H9 (cell line): ENCODE data around the gene AK9. TPM values are rescaled to one million over a fixed set of nuclear protein-coding genes. Genes with fewer than 3 reads are reported as not detected.

Experiments
- DNase-seq: peaks from one replicate; pipeline ENCODE4 v3.0.0-alpha.2; 2017
- H2AFZ ChIP-seq: one replicate; pipeline ENCODE4 v1.6.1; 2013; ENCODE audit warnings: mild to moderate bottlenecking, low read length, control low read depth, moderate library complexity
- H2AK5ac ChIP-seq: 2 replicates; pipeline ENCODE4 v1.6.1; 2013; ENCODE audit warnings: low read length, control low read depth, mixed read lengths; ENCODE audit not compliant: insufficient read length
- H2BK120ac ChIP-seq: one replicate; pipeline ENCODE4 v1.6.1; 2013; ENCODE audit warnings: low read depth, mild to moderate bottlenecking, low read length, control low read depth, inconsistent platforms; ENCODE audit not compliant: poor library complexity, severe bottlenecking
- H2BK12ac ChIP-seq: 2 replicates; pipeline ENCODE4 v1.6.1; 2013; ENCODE audit warnings: low read length, control low read depth, mixed read lengths, low read depth; ENCODE audit not compliant: insufficient read length
- H2BK15ac ChIP-seq: 2 replicates; pipeline ENCODE4 v1.6.1; 2013; ENCODE audit warnings: low read depth, low read length, control low read depth
- H2BK20ac ChIP-seq: one replicate; pipeline ENCODE4 v1.6.1; 2013; ENCODE audit warnings: low read depth, mild to moderate bottlenecking, low read length, control low read depth, inconsistent platforms; ENCODE audit not compliant: poor library complexity, severe bottlenecking
- H2BK5ac ChIP-seq: 2 replicates; pipeline ENCODE4 v1.6.1; 2013; ENCODE audit warnings: low read length, control low read depth, mixed read lengths; ENCODE audit not compliant: insufficient read length
- H3K14ac ChIP-seq: 2 replicates; pipeline ENCODE4 v1.6.1; 2013; ENCODE audit warnings: low read length, control low read depth; ENCODE audit not compliant: insufficient read depth
- H3K18ac ChIP-seq: 2 replicates; pipeline ENCODE4 v1.6.1; 2013; ENCODE audit warnings: low read depth, mild to moderate bottlenecking, mixed read lengths, low read length, control low read depth; ENCODE audit not compliant: insufficient read length
- H3K23ac ChIP-seq: 2 replicates; pipeline ENCODE4 v1.6.1; 2013; ENCODE audit warnings: low read length, control low read depth, mixed read lengths, low read depth; ENCODE audit not compliant: insufficient read length
- H3K23me2 ChIP-seq: 2 replicates; pipeline ENCODE4 v1.6.1; 2013; ENCODE audit warnings: low read depth, mild to moderate bottlenecking, mixed read lengths, low read length, control low read depth; ENCODE audit not compliant: insufficient read length, poor library complexity, severe bottlenecking
- H3K27ac ChIP-seq: 2 replicates; pipeline ENCODE4 v1.5.1; 2013; ENCODE audit warnings: low read length, control low read depth, mixed read lengths, low read depth; ENCODE audit not compliant: insufficient read length
- H3K27me3 ChIP-seq: 2 replicates; pipeline ENCODE4 v1.6.1; 2013; ENCODE audit warnings: low read length, control low read depth, inconsistent platforms; ENCODE audit not compliant: insufficient read depth
- H3K4ac ChIP-seq: 2 replicates; pipeline ENCODE4 v1.6.1; 2013; ENCODE audit warnings: low read depth, mild to moderate bottlenecking, control low read depth, inconsistent platforms, low read length, moderate library complexity
- H3K4me1 ChIP-seq: 2 replicates; pipeline ENCODE4 v1.6.1; 2013; ENCODE audit warnings: low read length, control low read depth, inconsistent platforms; ENCODE audit not compliant: insufficient read depth
- H3K4me2 ChIP-seq: 2 replicates; pipeline ENCODE4 v1.6.1; 2013; ENCODE audit warnings: low read length, control low read depth, mixed read lengths; ENCODE audit not compliant: insufficient read length, insufficient read depth
- H3K56ac ChIP-seq: 2 replicates; pipeline ENCODE4 v1.6.1; 2013; ENCODE audit warnings: low read depth, mild to moderate bottlenecking, mixed read lengths, low read length, control low read depth; ENCODE audit not compliant: insufficient read length
- H3K79me1 ChIP-seq: 2 replicates; pipeline ENCODE4 v1.6.1; 2013; ENCODE audit warnings: low read depth, mild to moderate bottlenecking, moderate library complexity, low read length, control low read depth, inconsistent platforms; ENCODE audit not compliant: insufficient read depth, poor library complexity, severe bottlenecking
- H3K79me2 ChIP-seq: 2 replicates; pipeline ENCODE4 v1.6.1; 2013; ENCODE audit warnings: low read length, control low read depth, inconsistent platforms; ENCODE audit not compliant: insufficient read depth
- H3K9ac ChIP-seq: 2 replicates; pipeline ENCODE4 v1.6.1; 2013; ENCODE audit warnings: low read length, control low read depth, mixed read lengths; ENCODE audit not compliant: insufficient read length; ENCODE audit errors: extremely low read depth
- H3K9me3 ChIP-seq: one replicate; pipeline ENCODE4 v1.6.1; 2013; ENCODE audit warnings: low read depth, low read length, inconsistent platforms; ENCODE audit not compliant: control insufficient read depth
- H3T11ph ChIP-seq: one replicate; pipeline ENCODE4 v1.6.1; 2013; ENCODE audit warnings: mild to moderate bottlenecking, low read length, control low read depth, inconsistent platforms
- H4K20me1 ChIP-seq: one replicate; pipeline ENCODE4 v1.6.1; 2013; ENCODE audit not compliant: control insufficient read depth, insufficient read length, insufficient read depth
- H4K5ac ChIP-seq: 2 replicates; pipeline ENCODE4 v1.6.1; 2013; ENCODE audit warnings: low read depth, mild to moderate bottlenecking, mixed read lengths, low read length, control low read depth; ENCODE audit not compliant: insufficient read length
- H4K8ac ChIP-seq: replicated peaks from 2 replicates; pipeline ENCODE4 v1.6.1; 2013; ENCODE audit warnings: low read length, control low read depth, mixed read lengths, low read depth; ENCODE audit not compliant: insufficient read length
- H4K91ac ChIP-seq: 2 replicates; pipeline ENCODE4 v1.6.1; 2013; ENCODE audit warnings: low read depth, mild to moderate bottlenecking, moderate library complexity, mixed read lengths, low read length, control low read depth; ENCODE audit not compliant: insufficient read length
- H3K27ac Mint-ChIP-seq, 3 experiments: 2 replicates in 2 of 3; 3 replicates in 1 of 3; pipeline ENCODE4 v1.8.0; 2020 to 2021; ENCODE audit warnings: mixed read lengths in 3 of 3, mild to moderate bottlenecking in 1 of 3, moderate library complexity in 1 of 3
- H3K27me3 Mint-ChIP-seq: 2 replicates; pipeline ENCODE4 v1.8.0; 2021; ENCODE audit warnings: low read depth, mild to moderate bottlenecking, moderate library complexity, mixed read lengths
- H3K36me3 Mint-ChIP-seq, 3 experiments: 2 replicates in 2 of 3; 3 replicates in 1 of 3; pipeline ENCODE4 v1.8.0; 2020 to 2021; ENCODE audit warnings: low read depth in 3 of 3, mixed read lengths in 3 of 3; ENCODE audit not compliant: insufficient read depth in 1 of 3
- H3K4me1 Mint-ChIP-seq, 2 experiments: 2 replicates each; pipeline ENCODE4 v1.8.0; 2020; ENCODE audit warnings: mixed read lengths in 2 of 2
- H3K4me3 Mint-ChIP-seq, 2 experiments: 2 replicates in 1 of 2; 3 replicates in 1 of 2; pipeline ENCODE4 v1.8.0; 2020 to 2021; ENCODE audit warnings: mild to moderate bottlenecking in 2 of 2, mixed read lengths in 2 of 2, moderate library complexity in 1 of 2
- H3K9me3 Mint-ChIP-seq, 2 experiments: 2 replicates in 1 of 2; 3 replicates in 1 of 2; pipeline ENCODE4 v1.8.0; 2020; ENCODE audit warnings: mild to moderate bottlenecking in 2 of 2, mixed read lengths in 2 of 2, moderate library complexity in 1 of 2
- WGBS: extraction: QIAGEN DNeasy Blood & Tissue Kit; methylation state at CpG from one replicate; pipeline ENCODE4 v1.1.7; 2013; ENCODE audit warnings: missing lambda C conversion rate, low lambda C conversion rate, mixed read lengths; ENCODE audit not compliant: insufficient read length; ENCODE audit errors: extremely low coverage; 5-methylcytosine and 5-hydroxymethylcytosine counted together
- total RNA-seq: library from RNA; stranded (reverse); gene quantifications from 2 replicates; pipeline ENCODE4 v1.2.1, GENCODE V29; 2021
- TF ChIP-seq, protein P1 (sequence below): fragments of 200-600 bp; sonication (generic); conservative IDR thresholded peaks from 3 replicates; pipeline ENCODE4 v1.8.0; 2021; ENCODE audit warnings: antibody characterized with exemption, mild to moderate bottlenecking

AK9 gene
- total RNA-seq, 1 experiment from 2014 or later, result 2.3 TPM

DNA sequence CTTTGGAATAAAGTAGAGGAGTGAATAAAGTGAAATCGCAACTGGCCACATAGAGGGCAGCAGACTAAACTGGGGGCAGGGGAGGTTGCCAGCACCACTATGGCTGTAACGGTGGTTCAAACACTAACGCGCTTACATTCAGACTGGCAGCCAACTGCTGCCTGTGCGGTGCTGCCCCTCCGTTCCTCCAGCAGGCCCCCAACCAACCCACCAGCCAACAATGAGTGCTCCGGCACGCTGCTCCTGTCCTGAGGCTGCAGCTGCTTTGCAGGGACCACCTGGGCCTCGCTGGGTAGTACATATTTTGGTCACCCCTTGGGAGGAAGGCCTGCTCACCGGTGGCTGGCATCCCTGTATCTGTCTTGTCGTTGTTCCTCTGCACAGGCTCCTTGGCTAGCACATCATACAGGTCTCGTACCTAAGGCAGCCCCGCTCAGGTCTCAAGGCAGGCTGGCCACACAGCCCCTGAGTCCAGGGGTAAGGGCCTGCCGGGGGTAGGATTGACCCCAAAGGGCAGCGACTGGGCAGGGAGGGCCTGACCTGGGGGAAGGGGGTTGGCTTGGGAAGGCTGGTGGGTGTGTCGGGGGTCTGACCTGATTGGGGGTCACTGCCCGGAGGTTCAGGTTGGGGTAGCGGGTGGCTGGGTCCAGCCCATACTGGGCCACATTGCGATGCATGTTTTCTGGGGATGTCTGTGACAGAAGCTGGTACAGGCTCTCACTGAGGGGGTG is 241.8 kb downstream of the AK9 start:
- Mint-ChIP-seq H3K27me3 (no peaks in the 10 kb centered on the region), H3K27ac (peak overlapping the region in 1 of 3 experiments; percentile 55; a peak in 1 of 7 replicates), H3K9me3 (no peaks in the 10 kb centered on the region; a peak in 1 of 5 replicates), H3K36me3 (peaks cover 19 to 77% (median 59%) of the 10 kb centered on the region in 3 experiments), H3K4me3 (no peak overlapping the region), H3K4me1 (peaks cover 4% of the 10 kb centered on the region in 2 experiments; a peak in 3 of 4 replicates)
- Histone ChIP-seq H2AFZ (no peak overlapping the region), H2BK15ac (no peak overlapping the region), H4K5ac (no peak overlapping the region), H2BK120ac (no peak overlapping the region), H3K14ac (no peak overlapping the region), H4K8ac (no peak overlapping the region), H3K18ac (no peak overlapping the region), H4K20me1 (no peaks in the 10 kb centered on the region), H2BK5ac (no peak overlapping the region), H2AK5ac (no peak overlapping the region), H3K9ac (no peak overlapping the region), H3K56ac (no peak overlapping the region), H3K4me1 (no peaks in the 10 kb centered on the region), H3K23ac (no peak overlapping the region), H3K27me3 (no peaks in the 10 kb centered on the region), H4K91ac (no peak overlapping the region), H3K79me1 (no peaks in the 10 kb centered on the region), H3K4me2 (no peak overlapping the region), H3K23me2 (no peaks in the 10 kb centered on the region), H3K4ac (no peak overlapping the region), H3T11ph (no peak overlapping the region), H3K79me2 (no peaks in the 10 kb centered on the region), H3K9me3 (no peaks in the 10 kb centered on the region), H2BK20ac (no peak overlapping the region), H2BK12ac (no peak overlapping the region), H3K27ac (no peak overlapping the region)
- DNase-seq, result no peak
- no CpG with 5 or more reads among the region's 19 CpGs for WGBS
- TF ChIP-seq, protein P1, sequence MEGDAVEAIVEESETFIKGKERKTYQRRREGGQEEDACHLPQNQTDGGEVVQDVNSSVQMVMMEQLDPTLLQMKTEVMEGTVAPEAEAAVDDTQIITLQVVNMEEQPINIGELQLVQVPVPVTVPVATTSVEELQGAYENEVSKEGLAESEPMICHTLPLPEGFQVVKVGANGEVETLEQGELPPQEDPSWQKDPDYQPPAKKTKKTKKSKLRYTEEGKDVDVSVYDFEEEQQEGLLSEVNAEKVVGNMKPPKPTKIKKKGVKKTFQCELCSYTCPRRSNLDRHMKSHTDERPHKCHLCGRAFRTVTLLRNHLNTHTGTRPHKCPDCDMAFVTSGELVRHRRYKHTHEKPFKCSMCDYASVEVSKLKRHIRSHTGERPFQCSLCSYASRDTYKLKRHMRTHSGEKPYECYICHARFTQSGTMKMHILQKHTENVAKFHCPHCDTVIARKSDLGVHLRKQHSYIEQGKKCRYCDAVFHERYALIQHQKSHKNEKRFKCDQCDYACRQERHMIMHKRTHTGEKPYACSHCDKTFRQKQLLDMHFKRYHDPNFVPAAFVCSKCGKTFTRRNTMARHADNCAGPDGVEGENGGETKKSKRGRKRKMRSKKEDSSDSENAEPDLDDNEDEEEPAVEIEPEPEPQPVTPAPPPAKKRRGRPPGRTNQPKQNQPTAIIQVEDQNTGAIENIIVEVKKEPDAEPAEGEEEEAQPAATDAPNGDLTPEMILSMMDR, result no peak
